Fibroblast of lung (primary cell): Measurements from ENCODE around the gene CSF1R. TPM values are rescaled to one million over a fixed set of nuclear protein-coding genes. Genes with fewer than 3 reads are reported as not detected.

Experiments used
- DNase-seq, 2 donors: peaks; one replicate each; pipeline versions ENCODE4 v3.0.0 to v3.0.0-alpha.2; 2010; ENCODE audit warnings: low read depth in 2 of 2
- H2AFZ ChIP-seq: 2 replicates; pipeline ENCODE4 v1.5.1; 2012; ENCODE audit warnings: low read length, control low read depth, inconsistent platforms
- H3K27ac ChIP-seq: 2 replicates; pipeline ENCODE4 v1.5.1; 2011; ENCODE audit warnings: low read length, control low read depth; ENCODE audit not compliant: insufficient read depth
- H3K27me3 ChIP-seq: 2 replicates; pipeline ENCODE4 v1.5.1; 2011; ENCODE audit warnings: mild to moderate bottlenecking, low read length; ENCODE audit not compliant: control insufficient read depth, insufficient read depth
- H3K36me3 ChIP-seq: 2 replicates; pipeline ENCODE4 v1.5.1; 2011; ENCODE audit warnings: low read length; ENCODE audit not compliant: control insufficient read depth, insufficient read depth
- H3K4me1 ChIP-seq: 2 replicates; pipeline ENCODE4 v1.5.1; 2011; ENCODE audit warnings: low read length; ENCODE audit not compliant: control insufficient read depth, insufficient read depth; ENCODE audit errors: extremely low read depth
- H3K4me2 ChIP-seq: 2 replicates; pipeline ENCODE4 v1.5.1; 2011; ENCODE audit warnings: low read length, control low read depth; ENCODE audit not compliant: insufficient read depth; ENCODE audit errors: extremely low read depth
- H3K4me3 ChIP-seq, 4 experiments: fragments of 200-600 bp in 1 of 4; sonication (generic) in 1 of 4; replicated peaks in 1 of 4; 2 replicates each; pipeline ENCODE4 v1.5.1; 2011 to 2016; ENCODE audit warnings: low read length in 4 of 4, low read depth in 3 of 4, mild to moderate bottlenecking in 3 of 4, control low read depth in 2 of 4, inconsistent platforms in 1 of 4, mixed read lengths in 1 of 4; ENCODE audit not compliant: insufficient read depth in 1 of 4; ENCODE audit errors: control extremely low read depth in 1 of 4
- H3K79me2 ChIP-seq: 2 replicates; pipeline ENCODE4 v1.5.1; 2012; ENCODE audit warnings: mild to moderate bottlenecking, low read length, inconsistent platforms; ENCODE audit not compliant: control insufficient read depth, insufficient read depth
- H3K9ac ChIP-seq: 2 replicates; pipeline ENCODE4 v1.5.1; 2011; ENCODE audit warnings: mild to moderate bottlenecking, low read length, control low read depth; ENCODE audit not compliant: insufficient read depth
- H3K9me3 ChIP-seq: 2 replicates; pipeline ENCODE4 v1.5.1; 2012; ENCODE audit warnings: low read depth, low read length; ENCODE audit not compliant: control insufficient read depth, insufficient read depth
- H4K20me1 ChIP-seq: 2 replicates; pipeline ENCODE4 v1.5.1; 2011; ENCODE audit warnings: low read length; ENCODE audit not compliant: control insufficient read depth, insufficient read depth; ENCODE audit errors: extremely low read depth
- CTCF ChIP-seq, 2 donors: IDR thresholded peaks in 1 of 2; conservative IDR thresholded peaks in 1 of 2; 1 replicate in 1 of 2; 2 replicates in 1 of 2; pipeline ENCODE4 v1.5.1; 2011 to 2012; ENCODE audit warnings: low read length in 2 of 2, control low read depth in 1 of 2, inconsistent platforms in 1 of 2, low read depth in 1 of 2, mild to moderate bottlenecking in 1 of 2
- EZH2 ChIP-seq: IDR thresholded peaks from 2 replicates; pipeline ENCODE4 v1.5.1; 2012; ENCODE audit warnings: low read length, control low read depth, mild to moderate bottlenecking; ENCODE audit errors: missing control alignments
- polyA plus RNA-seq, 2 donors: library from polyadenylated mRNA; depleted of rRNA in 1 of 2; stranded (reverse) in 1 of 2; unstranded in 1 of 2; fragments of >200 nt; gene quantifications; 2 replicates each; pipeline ENCODE4 v1.2.1, GENCODE V29; 2011 to 2012; ENCODE audit warnings: missing spikeins in 1 of 2
- total RNA-seq: library from RNA; depleted of rRNA; stranded (reverse); fragments of >200 nt; gene quantifications from 2 replicates; pipeline ENCODE4 v1.2.1, GENCODE V29; 2014

The CSF1R gene
- total and polyA plus RNA-seq, 2 donors (not counting 1 experiment from before 2014, with no cell fraction given): 0.07 TPM; not detected in 1

DNA sequence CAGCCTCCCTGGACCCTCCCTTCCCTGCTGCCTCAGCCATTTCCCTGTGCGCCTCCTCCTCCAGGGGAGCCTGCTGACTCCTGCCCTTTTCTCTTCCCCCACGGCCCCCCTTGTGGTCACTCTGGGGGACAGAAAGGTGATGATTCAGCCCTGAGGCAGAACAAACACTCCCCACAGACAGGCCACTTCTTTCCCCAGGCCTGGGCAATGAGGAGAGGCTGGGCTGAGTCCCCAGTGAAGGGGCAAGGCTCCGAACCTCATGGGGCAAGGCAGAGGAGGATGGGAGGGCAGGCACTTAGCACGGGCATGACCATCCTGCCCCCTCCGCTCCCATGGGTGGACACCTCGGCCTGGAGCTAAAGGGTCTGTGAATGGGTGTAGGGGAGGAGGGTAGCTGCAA lies 21.0 kb downstream of the CSF1R start:
- Histone ChIP-seq H3K27me3 (no peaks in the 10 kb centered on the region), H3K79me2 (no peaks in the 10 kb centered on the region), H3K9ac (no peak overlapping the region), H4K20me1 (no peaks in the 10 kb centered on the region), H2AFZ (no peak overlapping the region), H3K4me1 (peaks cover 24% of the 10 kb centered on the region), H3K36me3 (no peaks in the 10 kb centered on the region), H3K9me3 (no peaks in the 10 kb centered on the region), H3K4me2 (no peak overlapping the region), H3K4me3 (no peak overlapping the region), H3K27ac (peak overlapping the region; percentile 18)
- DNase-seq: peak; percentile 54 to 74
- no peak for TF ChIP-seq EZH2
- TF ChIP-seq CTCF (conservative IDR thresholded peaks at IDR 0.05 in 1 of 2, IDR thresholded peaks at IDR 0.05 in 1 of 2; ENCODE audit: low read depth in 1 of 2, low read length in 2 of 2): no peak

GRCh38 chr5:150064681-150065220 lies 21.6 kb downstream of the CSF1R start:
- Histone ChIP-seq H3K4me2 (no peak overlapping the region), H3K27ac (no peak overlapping the region), H3K79me2 (no peaks in the 10 kb centered on the region), H3K9me3 (no peaks in the 10 kb centered on the region), H3K4me3 (no peak overlapping the region), H3K27me3 (no peaks in the 10 kb centered on the region), H3K9ac (no peak overlapping the region), H3K4me1 (peaks cover 24% of the 10 kb centered on the region), H3K36me3 (no peaks in the 10 kb centered on the region), H2AFZ (no peak overlapping the region), H4K20me1 (no peaks in the 10 kb centered on the region)
- TF ChIP-seq CTCF (conservative IDR thresholded peaks at IDR 0.05 in 1 of 2, IDR thresholded peaks at IDR 0.05 in 1 of 2; ENCODE audit: low read depth in 1 of 2, low read length in 2 of 2) (no peak), EZH2 (no peak)
- DNase-seq: no peak

DNA sequence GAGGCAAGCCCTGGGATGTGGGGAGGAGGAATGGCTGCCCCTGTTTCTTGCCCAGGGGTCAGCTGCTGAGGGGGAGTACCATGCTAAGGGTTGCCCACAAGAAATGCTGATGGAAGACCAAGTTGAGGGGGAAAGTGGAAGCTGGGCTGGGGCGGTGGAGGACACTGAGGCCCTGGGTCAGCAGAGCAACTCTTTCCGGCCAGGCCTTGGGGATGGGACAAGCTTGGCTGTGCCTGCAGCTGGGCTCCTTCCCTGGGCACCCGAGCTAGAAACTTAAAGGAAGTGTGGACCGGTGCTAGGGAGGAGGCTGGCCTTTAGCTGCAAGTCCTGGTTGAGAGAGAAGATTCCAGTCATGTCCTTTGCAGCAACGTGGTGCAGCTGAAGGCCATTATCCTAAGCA lies 22.7 kb downstream of the CSF1R start:
- Histone ChIP-seq H3K4me3 (no peak overlapping the region), H3K4me2 (no peak overlapping the region), H4K20me1 (no peaks in the 10 kb centered on the region), H3K27me3 (no peaks in the 10 kb centered on the region), H3K4me1 (peaks cover 25% of the 10 kb centered on the region), H3K27ac (no peak overlapping the region), H3K9me3 (no peaks in the 10 kb centered on the region), H3K79me2 (no peaks in the 10 kb centered on the region), H2AFZ (no peak overlapping the region), H3K36me3 (no peaks in the 10 kb centered on the region), H3K9ac (no peak overlapping the region)
- DNase-seq: no peak
- TF ChIP-seq EZH2: no peak
- no peak for TF ChIP-seq CTCF (conservative IDR thresholded peaks at IDR 0.05 in 1 of 2, IDR thresholded peaks at IDR 0.05 in 1 of 2; ENCODE audit: low read depth in 1 of 2, low read length in 2 of 2)
